WTC11 (cell line): Measurements from ENCODE around the gene NAT8L. TPM values are rescaled to one million over a fixed set of nuclear protein-coding genes. Genes with fewer than 3 reads are reported as not detected.

Source experiments
- ATAC-seq: fragments of 200-7000 bp; cut with Tn5 transposase; 2 replicates; pipeline ENCODE4 v1.10.0; 2021; ENCODE audit warnings: mild to moderate bottlenecking, moderate library complexity
- CTCF ChIA-PET: fragments of 300-600 bp; sonication (Branson Sonifier 250); formaldehyde crosslinking; loops from one replicate; lab custom pipeline; 2021; ENCODE audit warnings: antibody characterized with exemption; lab: Charles Lee
- POLR2A ChIA-PET: fragments of 350-600 bp; sonication (Branson Sonifier 250); formaldehyde crosslinking; loops from one replicate; lab custom pipeline; 2021; ENCODE audit warnings: antibody characterized with exemption; lab: Charles Lee
- DNase-seq: peaks from one replicate; pipeline ENCODE4 v3.0.0; 2021; ENCODE audit warnings: low spot score
- H3K27ac Mint-ChIP-seq: 2 replicates; pipeline ENCODE4 v1.8.0; 2021; ENCODE audit warnings: mixed read lengths
- H3K27me3 Mint-ChIP-seq: 2 replicates; pipeline ENCODE4 v1.8.0; 2021; ENCODE audit warnings: low read depth, mild to moderate bottlenecking, moderate library complexity, mixed read lengths
- H3K36me3 Mint-ChIP-seq: 2 replicates; pipeline ENCODE4 v1.8.0; 2021; ENCODE audit warnings: mixed read lengths
- H3K4me1 Mint-ChIP-seq: 2 replicates; pipeline ENCODE4 v1.8.0; 2022; ENCODE audit warnings: mixed read lengths
- H3K4me3 Mint-ChIP-seq: 2 replicates; pipeline ENCODE4 v1.8.0; 2021; ENCODE audit warnings: mild to moderate bottlenecking, moderate library complexity, mixed read lengths
- H3K9me3 Mint-ChIP-seq: 2 replicates; pipeline ENCODE4 v1.8.0; 2021; ENCODE audit warnings: mixed read lengths
- ATF2 ChIP-seq: sonication (generic); formaldehyde crosslinking; IDR thresholded peaks from 2 replicates; pipeline ENCODE4 v1.8.1; 2022; ENCODE audit warnings: low read depth, missing genetic modification reagents, borderline replicate concordance
- ATF6 ChIP-seq: sonication (generic); formaldehyde crosslinking; IDR thresholded peaks from 2 replicates; pipeline ENCODE4 v1.8.1; 2023; ENCODE audit warnings: mild to moderate bottlenecking, missing genetic modification reagents
- CREM ChIP-seq: sonication (generic); formaldehyde crosslinking; IDR thresholded peaks from 2 replicates; pipeline ENCODE4 v1.8.1; 2022; ENCODE audit warnings: mild to moderate bottlenecking, missing genetic modification reagents, moderate library complexity
- NR3C1 ChIP-seq: sonication (generic); formaldehyde crosslinking; conservative IDR thresholded peaks from 2 replicates; pipeline ENCODE4 v1.8.1; 2023; ENCODE audit warnings: low read depth, mild to moderate bottlenecking, missing genetic modification reagents
- OVOL2 ChIP-seq: fragments of 250-450 bp; sonication (Bioruptor Pico); IDR thresholded peaks from 2 replicates; pipeline ENCODE4 v1.9.0; 2021; ENCODE audit warnings: mild to moderate bottlenecking, borderline replicate concordance
- PREB ChIP-seq: sonication (generic); formaldehyde crosslinking; IDR thresholded peaks from 2 replicates; pipeline ENCODE4 v1.8.1; 2022; ENCODE audit warnings: mild to moderate bottlenecking, missing genetic modification reagents, moderate library complexity, borderline replicate concordance
- TEAD4 ChIP-seq: sonication (generic); formaldehyde crosslinking; IDR thresholded peaks from 2 replicates; pipeline ENCODE4 v1.8.0; 2022; ENCODE audit warnings: mild to moderate bottlenecking, missing genetic modification reagents
- ZNF121 ChIP-seq: sonication (generic); formaldehyde crosslinking; IDR thresholded peaks from 2 replicates; pipeline ENCODE4 v1.8.0; 2023; ENCODE audit warnings: missing genetic modification reagents
- ZNF219 ChIP-seq: sonication (generic); formaldehyde crosslinking; IDR thresholded peaks from 2 replicates; pipeline ENCODE4 v1.8.0; 2023; ENCODE audit warnings: missing genetic modification reagents, mild to moderate bottlenecking, borderline replicate concordance
- ZNF425 ChIP-seq: fragments of 250-450 bp; sonication (Bioruptor Pico); conservative IDR thresholded peaks from 2 replicates; pipeline ENCODE4 v1.9.0; 2021; ENCODE audit warnings: mild to moderate bottlenecking
- ZNF671 ChIP-seq: fragments of 250-450 bp; sonication (Bioruptor Pico); IDR thresholded peaks from 2 replicates; pipeline ENCODE4 v1.8.0; 2021; ENCODE audit warnings: mild to moderate bottlenecking
- ZSCAN18 ChIP-seq: fragments of 250-450 bp; sonication (Bioruptor Pico); IDR thresholded peaks from 2 replicates; pipeline ENCODE4 v2.1.2; 2022; ENCODE audit warnings: mild to moderate bottlenecking, moderate library complexity
- total RNA-seq: library from RNA; stranded (reverse); gene quantifications from 3 replicates; pipeline ENCODE4 v1.2.3, GENCODE V29; 2021

Gene NAT8L
- total RNA-seq, 1 experiment from 2014 or later: 20.0 TPM

- TF ChIP-seq ZSCAN18: no peak
- TF ChIP-seq TEAD4 (CRISPR knock-in tag): no peak
- no peak for TF ChIP-seq NR3C1 (CRISPR knock-in tag)
- TF ChIP-seq ZNF219 (CRISPR knock-in tag): no peak
- TF ChIP-seq, all 79 proteins: peak for 0
These were observed 12.0 kb upstream of the NAT8L start (continued) for GRCh38 chr4:2047031-2047660.

- H3K4me1 Mint-ChIP-seq: peaks cover 13% of the 10 kb centered on the region
- H3K4me3 Mint-ChIP-seq: no peak overlapping the region
- no peak overlapping the region for H3K27ac Mint-ChIP-seq
- ChIA-PET POLR2A (no interaction called here), CTCF (no interaction called here)
- DNase-seq: no peak
- ATAC-seq: no peak
- TF ChIP-seq OVOL2 (CRISPR knock-in tag) (no peak), ZNF425 (CRISPR knock-in tag) (no peak), ATF2 (CRISPR knock-in tag) (no peak), ZNF121 (CRISPR knock-in tag) (no peak), ATF6 (no peak), PREB (CRISPR knock-in tag) (no peak), ZNF671 (CRISPR knock-in tag) (no peak)
- H3K36me3 Mint-ChIP-seq: no peaks in the 10 kb centered on the region
- H3K9me3 Mint-ChIP-seq: no peaks in the 10 kb centered on the region
- H3K27me3 Mint-ChIP-seq: peaks cover 38% of the 10 kb centered on the region
These were observed 11.1 kb upstream of the NAT8L start for GRCh38 chr4:2047781-2048581.

GRCh38 chr4:2048831-2049230 is 10.3 kb upstream of the NAT8L start:
- ATAC-seq (no peak), DNase-seq (no peak)
- H3K4me1 Mint-ChIP-seq: peaks cover 13% of the 10 kb centered on the region
- H3K27me3 Mint-ChIP-seq: peaks cover 30% of the 10 kb centered on the region
- no peak overlapping the region for H3K4me3 Mint-ChIP-seq
- H3K9me3 Mint-ChIP-seq: no peaks in the 10 kb centered on the region
- no peaks in the 10 kb centered on the region for H3K36me3 Mint-ChIP-seq
- no peak for TF ChIP-seq CREM (CRISPR knock-in tag)
- CTCF ChIA-PET: no interaction called here
- H3K27ac Mint-ChIP-seq: no peak overlapping the region
- POLR2A ChIA-PET: no interaction called here
